Caco-2 (cell line): ENCODE data around the gene GREB1. TPM values are rescaled to one million over a fixed set of nuclear protein-coding genes. Genes with fewer than 3 reads are reported as not detected.

Experiments used
- BruUV-seq: library from RNA; stranded (reverse); fragments of 400-500 nt; replicated peaks from 2 replicates; lab custom pipeline; 2021; lab: Mats Ljungman, UMichigan
- CTCF ChIA-PET: fragments of 300-600 bp; sonication (Branson Sonifier 250); formaldehyde crosslinking; loops from one replicate; lab custom pipeline; 2022; ENCODE audit warnings: antibody characterized with exemption; lab: Charles Lee
- POLR2A ChIA-PET: fragments of 300-600 bp; sonication (Branson Sonifier 250); formaldehyde crosslinking; loops from one replicate; lab custom pipeline; 2022; ENCODE audit warnings: antibody characterized with exemption; lab: Charles Lee
- DNase-seq, 2 experiments: peaks; one replicate each; pipeline versions ENCODE4 v3.0.0 to v3.0.0-alpha.2; 2020 to 2022
- H3K27me3 ChIP-seq: replicated peaks from 2 replicates; pipeline ENCODE4 v1.6.0; 2011; ENCODE audit warnings: low read length; ENCODE audit not compliant: control insufficient read depth, insufficient read depth
- H3K36me3 ChIP-seq: 2 replicates; pipeline ENCODE4 v1.5.1; 2011; ENCODE audit warnings: low read length; ENCODE audit not compliant: control insufficient read depth, insufficient read depth
- H3K4me1 ChIP-seq: fragments of 250-450 bp; sonication (Bioruptor Pico); 2 replicates; pipeline ENCODE4 v1.5.1; 2020; ENCODE audit warnings: mild to moderate bottlenecking
- H3K4me3 ChIP-seq: 2 replicates; pipeline ENCODE4 v1.5.1; 2011; ENCODE audit warnings: low read depth, mild to moderate bottlenecking, control low read depth, low read length
- H3K9me3 ChIP-seq: fragments of 250-450 bp; sonication (Bioruptor Pico); 2 replicates; pipeline ENCODE4 v1.5.1; 2020; ENCODE audit warnings: mild to moderate bottlenecking, moderate library complexity
- H3K27ac Mint-ChIP-seq: one replicate; pipeline ENCODE4 v1.8.0; 2022; ENCODE audit warnings: mixed read lengths; ENCODE audit not compliant: unreplicated experiment
- H3K27me3 Mint-ChIP-seq: one replicate; pipeline ENCODE4 v1.8.0; 2022; ENCODE audit warnings: mixed read lengths; ENCODE audit not compliant: insufficient read depth, unreplicated experiment
- H3K36me3 Mint-ChIP-seq: one replicate; pipeline ENCODE4 v1.8.0; 2022; ENCODE audit warnings: mild to moderate bottlenecking, mixed read lengths; ENCODE audit not compliant: insufficient read depth, unreplicated experiment
- H3K4me1 Mint-ChIP-seq: one replicate; pipeline ENCODE4 v1.8.0; 2022; ENCODE audit warnings: low read depth, mixed read lengths; ENCODE audit not compliant: unreplicated experiment
- H3K4me3 Mint-ChIP-seq: one replicate; pipeline ENCODE4 v1.8.0; 2022; ENCODE audit warnings: mild to moderate bottlenecking, moderate library complexity, mixed read lengths; ENCODE audit not compliant: unreplicated experiment
- H3K9me3 Mint-ChIP-seq: one replicate; pipeline ENCODE4 v1.8.0; 2022; ENCODE audit warnings: mixed read lengths; ENCODE audit not compliant: unreplicated experiment
- intact Hi-C: fragments of 100-400 bp; cut with micrococcal nuclease; formaldehyde crosslinking; loops from one replicate; pipeline ENCODE4 v1.10.0; 2022; ENCODE audit not compliant: unreplicated experiment
- total RNA-seq: library from RNA; stranded (reverse); gene quantifications from 2 replicates; pipeline ENCODE4 v1.2.3, GENCODE V29; 2022
- TF ChIP-seq, protein P1 (sequence below), 2 experiments: fragments of 200-600 bp in 1 of 2; IDR thresholded peaks; 1 replicate in 1 of 2; 2 replicates in 1 of 2; pipeline versions ENCODE4 v1.5.1 to v1.8.0; 2011 to 2022; ENCODE audit warnings: antibody characterized with exemption in 1 of 2, control low read depth in 1 of 2, inconsistent platforms in 1 of 2, low read depth in 1 of 2, low read length in 1 of 2, mild to moderate bottlenecking in 1 of 2, moderate library complexity in 1 of 2; ENCODE audit not compliant: insufficient read depth in 1 of 2, severe bottlenecking in 1 of 2, unreplicated experiment in 1 of 2

GREB1 gene
- total RNA-seq, 1 experiment from 2014 or later = 2.4 TPM

DNA sequence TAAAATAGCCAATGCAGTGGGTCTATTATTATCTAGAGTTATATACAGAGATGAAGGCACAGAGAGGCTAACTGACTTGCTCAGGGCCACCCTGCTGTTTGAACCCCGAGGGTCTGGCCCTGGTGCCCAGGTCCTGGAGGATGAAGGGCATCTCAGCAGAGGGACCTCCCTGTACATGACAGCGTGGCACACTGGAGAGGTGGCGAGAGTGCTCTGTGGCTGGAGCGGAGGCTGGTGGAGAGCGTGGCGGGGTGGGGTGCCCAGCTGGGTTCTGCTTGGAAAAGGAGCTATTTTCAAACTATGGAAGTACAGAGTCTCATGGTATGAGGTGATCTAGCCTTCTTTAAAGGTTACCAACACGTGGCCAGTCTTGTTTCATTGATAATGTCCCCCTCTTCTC is 35.8 kb downstream of the GREB1 start:
- Mint-ChIP-seq H3K4me1 (no peaks in the 10 kb centered on the region), H3K4me3 (no peak overlapping the region), H3K9me3 (no peaks in the 10 kb centered on the region), H3K27ac (no peak overlapping the region), H3K36me3 (no peaks in the 10 kb centered on the region), H3K27me3 (peaks cover 2% of the 10 kb centered on the region)
- CTCF ChIA-PET = no interaction called here
- no peaks in the 10 kb centered on the region for H3K9me3 ChIP-seq
- no peaks in the 10 kb centered on the region for H3K27me3 ChIP-seq
- DNase-seq = peak in 1 of 2 experiments; percentile 26
- TF ChIP-seq, protein P1, sequence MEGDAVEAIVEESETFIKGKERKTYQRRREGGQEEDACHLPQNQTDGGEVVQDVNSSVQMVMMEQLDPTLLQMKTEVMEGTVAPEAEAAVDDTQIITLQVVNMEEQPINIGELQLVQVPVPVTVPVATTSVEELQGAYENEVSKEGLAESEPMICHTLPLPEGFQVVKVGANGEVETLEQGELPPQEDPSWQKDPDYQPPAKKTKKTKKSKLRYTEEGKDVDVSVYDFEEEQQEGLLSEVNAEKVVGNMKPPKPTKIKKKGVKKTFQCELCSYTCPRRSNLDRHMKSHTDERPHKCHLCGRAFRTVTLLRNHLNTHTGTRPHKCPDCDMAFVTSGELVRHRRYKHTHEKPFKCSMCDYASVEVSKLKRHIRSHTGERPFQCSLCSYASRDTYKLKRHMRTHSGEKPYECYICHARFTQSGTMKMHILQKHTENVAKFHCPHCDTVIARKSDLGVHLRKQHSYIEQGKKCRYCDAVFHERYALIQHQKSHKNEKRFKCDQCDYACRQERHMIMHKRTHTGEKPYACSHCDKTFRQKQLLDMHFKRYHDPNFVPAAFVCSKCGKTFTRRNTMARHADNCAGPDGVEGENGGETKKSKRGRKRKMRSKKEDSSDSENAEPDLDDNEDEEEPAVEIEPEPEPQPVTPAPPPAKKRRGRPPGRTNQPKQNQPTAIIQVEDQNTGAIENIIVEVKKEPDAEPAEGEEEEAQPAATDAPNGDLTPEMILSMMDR (IDR thresholded peaks at IDR 0.05; ENCODE audit: insufficient read depth in 1 of 2, low read depth in 1 of 2, low read length in 1 of 2, severe bottlenecking in 1 of 2, unreplicated experiment in 1 of 2) = no peak
- H3K4me1 ChIP-seq = no peaks in the 10 kb centered on the region
- no peaks in the 10 kb centered on the region for H3K36me3 ChIP-seq
- no TSS peak for BruUV-seq
- H3K4me3 ChIP-seq = no peak overlapping the region
- intact Hi-C loops = no loop called here
- POLR2A ChIA-PET = interaction anchor here (0.7 kb wide), 1 partner anchor 11 kb away, joined by 4 read pairs; no protein-coding TSS in a partner anchor

DNA sequence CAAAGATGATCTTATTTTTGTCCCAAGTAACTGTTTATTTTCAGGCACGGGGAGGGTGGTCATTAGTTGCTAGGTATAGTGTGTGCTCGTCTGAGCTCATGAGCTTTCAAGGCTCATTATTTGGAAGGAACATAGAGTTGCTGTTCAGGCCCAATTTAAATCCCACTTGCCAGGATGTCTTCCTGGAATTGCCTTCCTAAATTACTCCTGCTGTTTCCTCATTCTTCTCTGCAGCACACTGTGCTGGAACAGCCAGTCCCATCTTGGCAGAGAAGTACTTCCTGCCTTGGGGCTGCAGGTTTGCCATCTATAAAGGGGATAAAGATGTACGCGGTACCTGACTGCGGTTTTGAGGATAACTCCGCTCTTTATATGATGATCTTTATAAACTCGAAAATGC is 37.3 kb downstream of the GREB1 start:
- H3K36me3 Mint-ChIP-seq = no peaks in the 10 kb centered on the region
- Histone ChIP-seq H3K36me3 (no peaks in the 10 kb centered on the region), H3K27me3 (no peaks in the 10 kb centered on the region), H3K4me1 (no peaks in the 10 kb centered on the region), H3K4me3 (no peak overlapping the region), H3K9me3 (no peaks in the 10 kb centered on the region)
- no TSS peak for BruUV-seq
- ChIA-PET CTCF (no interaction called here), POLR2A (no interaction called here)
- intact Hi-C loops = no loop called here
- DNase-seq = peak in 1 of 2 experiments; percentile 9
- TF ChIP-seq, protein P1 (IDR thresholded peaks at IDR 0.05; ENCODE audit: insufficient read depth in 1 of 2, low read depth in 1 of 2, low read length in 1 of 2, severe bottlenecking in 1 of 2, unreplicated experiment in 1 of 2) = no peak
- H3K27me3 Mint-ChIP-seq = peaks cover 2% of the 10 kb centered on the region
- no peaks in the 10 kb centered on the region for H3K4me1 Mint-ChIP-seq
- no peak overlapping the region for H3K4me3 Mint-ChIP-seq
- no peak overlapping the region for H3K27ac Mint-ChIP-seq
- H3K9me3 Mint-ChIP-seq = no peaks in the 10 kb centered on the region

DNA sequence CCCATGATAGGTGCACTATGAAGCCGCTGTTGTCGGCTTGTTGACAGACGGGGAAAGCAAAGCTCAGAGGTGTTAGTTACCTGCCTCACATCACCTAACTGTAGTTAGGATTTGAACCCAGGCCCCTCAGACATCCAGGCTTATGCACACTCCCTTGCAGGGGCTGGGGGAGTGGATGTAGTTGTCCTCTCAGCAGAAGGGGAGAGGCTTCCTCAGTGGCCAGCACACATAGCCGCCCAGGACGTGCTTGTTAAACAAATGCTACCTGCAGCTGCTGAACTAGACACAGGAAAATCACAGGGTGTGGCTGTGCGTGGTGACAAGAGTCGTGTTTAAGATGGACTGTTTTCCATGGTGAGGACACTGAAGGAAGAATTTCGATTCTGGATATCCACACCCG is 39.2 kb downstream of the GREB1 start:
- POLR2A ChIA-PET = no interaction called here

More for the DNA sequence above, 39.2 kb downstream of the GREB1 start:
- H3K9me3 ChIP-seq = no peaks in the 10 kb centered on the region
- intact Hi-C loops = no loop called here
- TF ChIP-seq, protein P1 (IDR thresholded peaks at IDR 0.05; ENCODE audit: insufficient read depth in 1 of 2, low read depth in 1 of 2, low read length in 1 of 2, severe bottlenecking in 1 of 2, unreplicated experiment in 1 of 2) = no peak
- H3K27ac Mint-ChIP-seq = no peak overlapping the region
- CTCF ChIA-PET = interaction anchor here (0.5 kb wide), 1 partner anchor 17 kb away, joined by 3 read pairs; no protein-coding TSS in a partner anchor
- peaks cover 2% of the 10 kb centered on the region for H3K27me3 Mint-ChIP-seq
- H3K4me3 ChIP-seq = no peak overlapping the region
- no TSS peak for BruUV-seq
- H3K9me3 Mint-ChIP-seq = no peaks in the 10 kb centered on the region
- no peaks in the 10 kb centered on the region for H3K36me3 Mint-ChIP-seq
- peak in 1 of 2 experiments; percentile 6 for DNase-seq
- H3K4me1 ChIP-seq = no peaks in the 10 kb centered on the region
- no peaks in the 10 kb centered on the region for H3K27me3 ChIP-seq
- no peaks in the 10 kb centered on the region for H3K4me1 Mint-ChIP-seq
- H3K36me3 ChIP-seq = no peaks in the 10 kb centered on the region
- no peak overlapping the region for H3K4me3 Mint-ChIP-seq
